IMR-90 (cell line): ENCODE measurements around the gene PAX8. TPM values are rescaled to one million over a fixed set of nuclear protein-coding genes. Genes with fewer than 3 reads are reported as not detected.

ENCODE experiments used
- ATAC-seq: fragments of 200-7000 bp; cut with Tn5 transposase; 2 replicates; pipeline ENCODE4 v1.9.1; 2020; ENCODE audit warnings: low read depth, mild to moderate bottlenecking, moderate library complexity
- BruUV-seq: library from RNA; stranded (reverse); fragments of 400-500 nt; replicated peaks from 2 replicates; lab custom pipeline; 2021; lab: Mats Ljungman, UMichigan
- CTCF ChIA-PET: fragments of 300-600 bp; formaldehyde crosslinking; extraction: SDS; loops from one replicate; lab custom pipeline; 2021; ENCODE audit warnings: antibody characterized with exemption; lab: Yijun Ruan, JAX
- POLR2A ChIA-PET: fragments of 300-600 bp; sonication (Branson Sonifier 250); formaldehyde crosslinking; loops from one replicate; lab custom pipeline; 2022; ENCODE audit warnings: antibody characterized with exemption; ENCODE audit not compliant: unreplicated experiment; lab: Charles Lee
- DNase-seq: peaks from one replicate; pipeline ENCODE4 v3.0.0; 2013
- H2AFZ ChIP-seq: replicated peaks from 2 replicates; pipeline ENCODE3; 2013; ENCODE audit warnings: low read length, mild to moderate bottlenecking; ENCODE audit not compliant: poor library complexity
- H2AK5ac ChIP-seq: 2 replicates; pipeline ENCODE4 v1.6.1; 2013; ENCODE audit warnings: low read depth, low read length, inconsistent platforms
- H2AK9ac ChIP-seq: replicated peaks from 2 replicates; pipeline ENCODE3; 2013; ENCODE audit warnings: mild to moderate bottlenecking, low read depth, low read length, moderate library complexity; ENCODE audit not compliant: poor library complexity
- H2BK120ac ChIP-seq: 2 replicates; pipeline ENCODE4 v1.6.1; 2013; ENCODE audit warnings: low read depth, low read length, inconsistent platforms
- H2BK15ac ChIP-seq: 3 replicates; pipeline ENCODE4 v1.6.1; 2013; ENCODE audit warnings: low read depth, low read length, inconsistent platforms
- H2BK20ac ChIP-seq: 2 replicates; pipeline ENCODE4 v1.6.1; 2013; ENCODE audit warnings: low read depth, mild to moderate bottlenecking, inconsistent platforms, low read length, moderate library complexity
- H2BK5ac ChIP-seq: 2 replicates; pipeline ENCODE4 v1.6.1; 2013; ENCODE audit warnings: mild to moderate bottlenecking, low read depth, low read length, inconsistent platforms; ENCODE audit not compliant: poor library complexity, severe bottlenecking
- H3K14ac ChIP-seq: replicated peaks from 2 replicates; pipeline ENCODE4 v1.6.1; 2013; ENCODE audit warnings: low read depth, low read length, inconsistent platforms
- H3K18ac ChIP-seq: 2 replicates; pipeline ENCODE4 v1.6.1; 2013; ENCODE audit warnings: low read depth, low read length, control low read depth
- H3K23ac ChIP-seq: 2 replicates; pipeline ENCODE4 v1.6.1; 2013; ENCODE audit warnings: low read depth, low read length, inconsistent platforms
- H3K27ac ChIP-seq: 2 replicates; pipeline ENCODE4 v1.5.1; 2013; ENCODE audit warnings: mild to moderate bottlenecking, control low read depth, low read length; ENCODE audit not compliant: insufficient read depth
- H3K27me3 ChIP-seq: 2 replicates; pipeline ENCODE4 v1.6.1; 2013; ENCODE audit warnings: low read length; ENCODE audit not compliant: control insufficient read depth, insufficient read depth
- H3K36me3 ChIP-seq: 2 replicates; pipeline ENCODE4 v1.6.1; 2013; ENCODE audit warnings: low read length, mixed read lengths; ENCODE audit not compliant: control insufficient read depth, insufficient read depth
- H3K4ac ChIP-seq: 2 replicates; pipeline ENCODE4 v1.6.1; 2013; ENCODE audit warnings: low read depth, low read length, inconsistent platforms
- H3K4me1 ChIP-seq: 2 replicates; pipeline ENCODE4 v1.6.1; 2013; ENCODE audit warnings: low read length, mixed read lengths; ENCODE audit not compliant: control insufficient read depth, insufficient read depth
- H3K4me2 ChIP-seq: 2 replicates; pipeline ENCODE4 v1.6.1; 2013; ENCODE audit warnings: low read depth, mild to moderate bottlenecking, control low read depth, low read length, moderate library complexity
- H3K4me3 ChIP-seq: 2 replicates; pipeline ENCODE4 v1.5.1; 2013; ENCODE audit warnings: low read depth, mild to moderate bottlenecking, control low read depth, low read length, moderate library complexity; ENCODE audit not compliant: insufficient read depth
- H3K56ac ChIP-seq: 2 replicates; pipeline ENCODE4 v1.6.1; 2013; ENCODE audit warnings: low read length, inconsistent platforms; ENCODE audit not compliant: insufficient read depth; ENCODE audit errors: extremely low read depth
- H3K79me1 ChIP-seq, 2 experiments: 2 replicates each; pipeline ENCODE4 v1.6.1; 2013; ENCODE audit warnings: low read length in 2 of 2, inconsistent platforms in 1 of 2, low read depth in 1 of 2
- H3K9ac ChIP-seq: 2 replicates; pipeline ENCODE4 v1.6.1; 2013; ENCODE audit warnings: low read depth, low read length, control low read depth
- H3K9me1 ChIP-seq: 2 replicates; pipeline ENCODE4 v1.6.1; 2013; ENCODE audit warnings: low read length, inconsistent platforms; ENCODE audit not compliant: insufficient read depth
- H3K9me3 ChIP-seq: 2 replicates; pipeline ENCODE4 v1.6.1; 2013; ENCODE audit warnings: low read length; ENCODE audit not compliant: control insufficient read depth, insufficient read depth
- H4K20me1 ChIP-seq: 2 replicates; pipeline ENCODE4 v1.6.1; 2013; ENCODE audit warnings: low read length, inconsistent platforms; ENCODE audit not compliant: insufficient read depth
- H4K5ac ChIP-seq: 2 replicates; pipeline ENCODE4 v1.6.1; 2013; ENCODE audit warnings: mild to moderate bottlenecking, low read depth, low read length, control low read depth
- H4K8ac ChIP-seq, 2 experiments: 2 replicates each; pipeline ENCODE4 v1.6.1; 2013; ENCODE audit warnings: low read depth in 2 of 2, low read length in 2 of 2, control low read depth in 1 of 2, inconsistent platforms in 1 of 2
- H4K91ac ChIP-seq: 2 replicates; pipeline ENCODE4 v1.6.1; 2013; ENCODE audit warnings: low read depth, low read length, inconsistent platforms; ENCODE audit not compliant: insufficient read depth
- BHLHE40 ChIP-seq: fragments of 150-350 bp; IDR thresholded peaks from 2 replicates; pipeline ENCODE4 v1.6.1; 2016; ENCODE audit warnings: mild to moderate bottlenecking, low read depth, low read length
- CHD1 ChIP-seq: IDR thresholded peaks from 2 replicates; pipeline ENCODE4 v1.6.1; 2012; ENCODE audit warnings: low read depth, low read length, improper control_type of control experiment
- CTCF ChIP-seq: conservative IDR thresholded peaks from 2 replicates; pipeline ENCODE4 v1.5.1; 2012; ENCODE audit warnings: mild to moderate bottlenecking, low read depth, low read length, improper control_type of control experiment
- ELK1 ChIP-seq: fragments of 150-350 bp; IDR thresholded peaks from 2 replicates; pipeline ENCODE4 v1.6.1; 2016; ENCODE audit warnings: low read depth, mild to moderate bottlenecking, low read length, moderate library complexity, borderline replicate concordance
- FOS ChIP-seq: fragments of 150-350 bp; IDR thresholded peaks from 2 replicates; pipeline ENCODE4 v1.6.1; 2016; ENCODE audit warnings: low read depth, low read length
- MAFK ChIP-seq: IDR thresholded peaks from 2 replicates; pipeline ENCODE4 v1.6.1; 2012; ENCODE audit warnings: low read depth, low read length, improper control_type of control experiment
- MXI1 ChIP-seq: IDR thresholded peaks from 2 replicates; pipeline ENCODE4 v1.6.1; 2012; ENCODE audit warnings: low read depth, mild to moderate bottlenecking, low read length, moderate library complexity, borderline replicate concordance
- NFE2L2 ChIP-seq: fragments of 150-350 bp; IDR thresholded peaks from 2 replicates; pipeline ENCODE4 v1.6.1; 2016; ENCODE audit warnings: low read depth, mild to moderate bottlenecking, low read length
- POLR2A ChIP-seq: IDR thresholded peaks from 2 replicates; pipeline ENCODE4 v1.6.1; 2012; ENCODE audit warnings: mild to moderate bottlenecking, low read depth, low read length
- RAD21 ChIP-seq: IDR thresholded peaks from 2 replicates; pipeline ENCODE4 v1.6.1; 2012; ENCODE audit warnings: low read length, improper control_type of control experiment
- RCOR1 ChIP-seq: IDR thresholded peaks from 2 replicates; pipeline ENCODE4 v1.6.1; 2012; ENCODE audit warnings: mild to moderate bottlenecking, low read length, improper control_type of control experiment; ENCODE audit not compliant: insufficient replicate concordance
- RFX5 ChIP-seq: IDR thresholded peaks from 2 replicates; pipeline ENCODE4 v1.8.0; 2012; ENCODE audit warnings: low read depth, mild to moderate bottlenecking, low read length, moderate library complexity
- SMC3 ChIP-seq: fragments of 150-350 bp; IDR thresholded peaks from 2 replicates; pipeline ENCODE4 v1.6.1; 2016; ENCODE audit warnings: low read depth, mild to moderate bottlenecking, antibody characterized with exemption, low read length, moderate library complexity
- USF2 ChIP-seq: fragments of 150-350 bp; IDR thresholded peaks from 2 replicates; pipeline ENCODE4 v1.6.1; 2017; ENCODE audit warnings: mild to moderate bottlenecking, antibody characterized with exemption, low read length, low read depth
- WGBS, 2 experiments: methylation state at CpG; one replicate each; pipeline versions ENCODE4 v1.1.5 to v1.1.7; 2013; ENCODE audit warnings: missing lambda C conversion rate in 2 of 2; ENCODE audit not compliant: insufficient read length in 1 of 2; ENCODE audit errors: extremely low coverage in 2 of 2; 5-methylcytosine and 5-hydroxymethylcytosine counted together
- dilution Hi-C: fragments of 300-500 bp; cut with HindIII; formaldehyde crosslinking; loops from one replicate; pipeline ENCODE4 v1.14.3; 2018; ENCODE audit warnings: low sequenced_read_pairs; ENCODE audit not compliant: unreplicated experiment
- in situ Hi-C: fragments of 300-500 bp; cut with MboI; formaldehyde crosslinking; loops from 3 replicates; pipeline ENCODE4 v1.14.3; 2019; ENCODE audit warnings: low sequenced_read_pairs, inconsistent platforms, mixed read lengths
- intact Hi-C: fragments of 100-400 bp; cut with micrococcal nuclease; formaldehyde crosslinking; loops from 2 replicates; pipeline ENCODE4 v1.10.0; 2022
- polyA plus RNA-seq, 3 experiments: library from polyadenylated mRNA; depleted of rRNA; stranded (reverse); fragments of >200 nt; gene quantifications; 2 replicates each; pipeline ENCODE4 v1.2.3, GENCODE V29; 2012; ENCODE audit warnings: low replicate concordance in 1 of 3
- total RNA-seq: library from RNA; depleted of rRNA; stranded (reverse); fragments of >200 nt; gene quantifications from 2 replicates; pipeline ENCODE4 v1.2.3, GENCODE V29; 2012

PAX8 gene
- total and polyA plus RNA-seq, 2 of the 4 experiments (the other 2 are of a cell fraction), result 0.18 to 1.5 TPM

- Histone ChIP-seq H3K14ac (no peak overlapping the region), H4K5ac (no peak overlapping the region), H2BK120ac (no peak overlapping the region; the same call in 1 of the 2 replicates), H3K27ac (no peak overlapping the region), H3K9ac (no peak overlapping the region), H3K4me1 (peaks cover 15% of the 10 kb centered on the region), H3K27me3 (no peaks in the 10 kb centered on the region; the same call in 1 of the 2 replicates), H3K4me2 (no peak overlapping the region), H3K4me3 (no peak overlapping the region), H3K18ac (no peak overlapping the region), H4K91ac (no peak overlapping the region), H3K4ac (no peak overlapping the region; the same call in 1 of the 2 replicates), H2AK9ac (peak overlapping the region; percentile 9), H3K9me1 (peaks cover 10% of the 10 kb centered on the region), H4K8ac (no peak overlapping the region), H2BK15ac (no peak overlapping the region), H3K79me1 (no peaks in the 10 kb centered on the region), H2AFZ (peak overlapping the region; percentile 36), H2BK5ac (no peak overlapping the region), H2AK5ac (peak overlapping the region; percentile 14; the same call in 1 of the 2 replicates), H3K9me3 (no peaks in the 10 kb centered on the region), H4K20me1 (no peaks in the 10 kb centered on the region), H3K56ac (no peak overlapping the region), H3K23ac (no peak overlapping the region), H2BK20ac (no peak overlapping the region), H3K36me3 (no peaks in the 10 kb centered on the region)
- in situ Hi-C loops (no loop called here), intact Hi-C loops (no loop called here), dilution Hi-C loops (no loop called here)
- 96% methylated on average over 7 of the region's 14 CpGs; no CpG with 5 or more reads in 1 of the 2 experiments for WGBS, 2 experiments
- CTCF ChIA-PET, result interaction anchor here (1.3 kb wide), 1 partner anchor 36 kb away, joined by 3 read pairs; no protein-coding TSS in a partner anchor
- no peak for ATAC-seq
- no TSS peak for BruUV-seq
- DNase-seq, result no peak
- POLR2A ChIA-PET, result no interaction called here
- TF ChIP-seq RCOR1 (no peak), POLR2A (no peak), CHD1 (no peak), MXI1 (no peak), MAFK (no peak), RAD21 (no peak), CTCF (no peak), RFX5 (no peak), NFE2L2 (no peak), BHLHE40 (no peak), ELK1 (no peak), SMC3 (no peak), FOS (no peak), USF2 (no peak)
These were observed 65.4 kb downstream of the PAX8 start for GRCh38 chr2:113213061-113213930.
